ENCODE data around the gene CREB3L1.

Gene CREB3L1

GRCh38 chr11:46353698-46354097 is 76.2 kb downstream of the CREB3L1 start:
- H2AFZ ChIP-seq (ENCODE audit: low read length), result no peak overlapping the region
- H3K4me2 ChIP-seq (ENCODE audit: low read depth, low read length, poor library complexity, severe bottlenecking), result peak overlapping the region; percentile 100
- peak overlapping the region; percentile 3 for H3K9ac ChIP-seq (ENCODE audit: low read depth, low read length, poor library complexity, severe bottlenecking)
- H3K4me1 ChIP-seq (ENCODE audit: insufficient read depth, low read length, poor library complexity, severe bottlenecking), result peaks cover 67% of the 10 kb centered on the region
- peaks cover 100% of the 10 kb centered on the region for H3K79me2 ChIP-seq (ENCODE audit: insufficient read depth, low read length)
- H3K9me2 ChIP-seq (replicated peaks; ENCODE audit: low read depth, low read length), result no peaks in the 10 kb centered on the region
- H4K20me1 ChIP-seq (ENCODE audit: insufficient read depth, low read length, poor library complexity, severe bottlenecking), result peaks cover 69% of the 10 kb centered on the region
- H3F3A ChIP-seq (ENCODE audit: low read depth), result peaks cover 4% of the 10 kb centered on the region; the same call in 1 of the 2 replicates
- peaks cover 14% of the 10 kb centered on the region; the same call in 1 of the 2 replicates for H3K36me3 ChIP-seq (ENCODE audit: insufficient read depth, low read length)
- no peaks in the 10 kb centered on the region for H3K27me3 ChIP-seq (ENCODE audit: insufficient read depth, low read length, poor library complexity, severe bottlenecking)
- no peak overlapping the region for H3K4me3 ChIP-seq (ENCODE audit: low read length, poor library complexity, severe bottlenecking)
- H3K9me3 ChIP-seq (ENCODE audit: insufficient read depth, low read depth, low read length), result no peaks in the 10 kb centered on the region
- TF ChIP-seq EZH2phosphoT487 (IDR thresholded peaks at IDR 0.05; ENCODE audit: borderline replicate concordance) (no peak), CTCF (conservative IDR thresholded peaks at IDR 0.05; ENCODE audit: low read length) (no peak)

- H3K79me2 ChIP-seq (ENCODE audit: insufficient read depth, low read length), result peaks cover 97% of the 10 kb centered on the region
- H3K9ac ChIP-seq (ENCODE audit: low read depth, low read length, poor library complexity, severe bottlenecking), result peak overlapping the region; percentile 9
- peak overlapping the region; percentile 23 for H3K4me2 ChIP-seq (ENCODE audit: low read depth, low read length, poor library complexity, severe bottlenecking)
- peaks cover 14% of the 10 kb centered on the region; the same call in 1 of the 2 replicates for H3K36me3 ChIP-seq (ENCODE audit: insufficient read depth, low read length)
- H2AFZ ChIP-seq (ENCODE audit: low read length), result no peak overlapping the region
- no peaks in the 10 kb centered on the region for H3K9me3 ChIP-seq (ENCODE audit: insufficient read depth, low read depth, low read length)
- H3K9me2 ChIP-seq (replicated peaks; ENCODE audit: low read depth, low read length), result no peaks in the 10 kb centered on the region
- H3F3A ChIP-seq (ENCODE audit: low read depth), result no peaks in the 10 kb centered on the region; the same call in 1 of the 2 replicates
- TF ChIP-seq CTCF (conservative IDR thresholded peaks at IDR 0.05; ENCODE audit: low read length), result no peak
- TF ChIP-seq EZH2phosphoT487 (IDR thresholded peaks at IDR 0.05; ENCODE audit: borderline replicate concordance), result no peak
- peaks cover 49% of the 10 kb centered on the region for H4K20me1 ChIP-seq (ENCODE audit: insufficient read depth, low read length, poor library complexity, severe bottlenecking)
- peaks cover 56% of the 10 kb centered on the region for H3K4me1 ChIP-seq (ENCODE audit: insufficient read depth, low read length, poor library complexity, severe bottlenecking)
- no peaks in the 10 kb centered on the region for H3K27me3 ChIP-seq (ENCODE audit: insufficient read depth, low read length, poor library complexity, severe bottlenecking)
- H3K4me3 ChIP-seq (ENCODE audit: low read length, poor library complexity, severe bottlenecking), result no peak overlapping the region
Measured at GRCh38 chr11:46356924-46357482, 79.5 kb downstream of the CREB3L1 start.

DNA sequence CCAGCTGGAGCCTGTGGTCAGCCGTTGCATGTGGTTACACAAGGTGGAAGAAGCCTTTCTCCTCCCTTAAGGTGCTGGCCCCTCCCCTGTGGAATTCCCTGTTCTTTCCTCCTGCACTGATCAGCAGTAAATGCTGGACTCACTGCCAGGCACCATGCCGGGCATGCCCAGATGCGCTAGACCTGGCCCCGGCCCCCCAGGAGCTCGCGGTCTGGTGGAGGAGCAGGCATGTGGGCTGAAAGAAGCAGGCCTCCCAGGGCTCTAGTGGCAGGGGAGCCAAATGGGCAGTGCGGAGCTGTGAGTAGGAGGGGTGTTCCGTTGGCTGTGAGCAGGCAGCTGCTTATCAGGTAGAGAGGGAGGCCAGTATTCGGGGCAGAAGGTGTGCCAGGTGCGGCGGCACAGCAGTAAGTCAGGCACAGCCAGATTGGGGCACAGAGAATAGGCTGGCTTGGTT is 80.0 kb downstream of the CREB3L1 start:
- Histone ChIP-seq H3K27me3 (ENCODE audit: insufficient read depth, low read length, poor library complexity, severe bottlenecking) (no peaks in the 10 kb centered on the region), H3K36me3 (ENCODE audit: insufficient read depth, low read length) (peaks cover 14% of the 10 kb centered on the region; the same call in 1 of the 2 replicates), H3K79me2 (ENCODE audit: insufficient read depth, low read length) (peaks cover 97% of the 10 kb centered on the region), H3K9me2 (replicated peaks; ENCODE audit: low read depth, low read length) (no peaks in the 10 kb centered on the region), H3K9me3 (ENCODE audit: insufficient read depth, low read depth, low read length) (no peaks in the 10 kb centered on the region), H3K4me1 (ENCODE audit: insufficient read depth, low read length, poor library complexity, severe bottlenecking) (peaks cover 58% of the 10 kb centered on the region), H3K4me3 (ENCODE audit: low read length, poor library complexity, severe bottlenecking) (no peak overlapping the region), H3K9ac (ENCODE audit: low read depth, low read length, poor library complexity, severe bottlenecking) (peak overlapping the region; percentile 9), H2AFZ (ENCODE audit: low read length) (no peak overlapping the region), H4K20me1 (ENCODE audit: insufficient read depth, low read length, poor library complexity, severe bottlenecking) (peaks cover 49% of the 10 kb centered on the region), H3F3A (ENCODE audit: low read depth) (no peaks in the 10 kb centered on the region; the same call in 1 of the 2 replicates), H3K4me2 (ENCODE audit: low read depth, low read length, poor library complexity, severe bottlenecking) (peak overlapping the region; percentile 23)
- TF ChIP-seq CTCF (conservative IDR thresholded peaks at IDR 0.05; ENCODE audit: low read length) (no peak), EZH2phosphoT487 (IDR thresholded peaks at IDR 0.05; ENCODE audit: borderline replicate concordance) (no peak)

Measured in Loucy (cell line).